GM12873 (cell line): Measurements from ENCODE around the gene CDK4.

Experiments
- TF ChIP-seq, protein P1 (sequence below): IDR thresholded peaks from 2 replicates; pipeline ENCODE4 v1.5.1; 2012; ENCODE audit warnings: low read depth, mild to moderate bottlenecking, moderate library complexity, low read length, control low read depth; ENCODE audit not compliant: insufficient read depth; ENCODE audit errors: missing control alignments

CDK4 gene

GRCh38 chr12:57751788-57752667 is at the start of gene CDK4:
TSS of gene CDK4 (minus strand) at chr12:57752310. CDS start at chr12:57751717, 593 bp downstream.
- TF ChIP-seq, protein P1, sequence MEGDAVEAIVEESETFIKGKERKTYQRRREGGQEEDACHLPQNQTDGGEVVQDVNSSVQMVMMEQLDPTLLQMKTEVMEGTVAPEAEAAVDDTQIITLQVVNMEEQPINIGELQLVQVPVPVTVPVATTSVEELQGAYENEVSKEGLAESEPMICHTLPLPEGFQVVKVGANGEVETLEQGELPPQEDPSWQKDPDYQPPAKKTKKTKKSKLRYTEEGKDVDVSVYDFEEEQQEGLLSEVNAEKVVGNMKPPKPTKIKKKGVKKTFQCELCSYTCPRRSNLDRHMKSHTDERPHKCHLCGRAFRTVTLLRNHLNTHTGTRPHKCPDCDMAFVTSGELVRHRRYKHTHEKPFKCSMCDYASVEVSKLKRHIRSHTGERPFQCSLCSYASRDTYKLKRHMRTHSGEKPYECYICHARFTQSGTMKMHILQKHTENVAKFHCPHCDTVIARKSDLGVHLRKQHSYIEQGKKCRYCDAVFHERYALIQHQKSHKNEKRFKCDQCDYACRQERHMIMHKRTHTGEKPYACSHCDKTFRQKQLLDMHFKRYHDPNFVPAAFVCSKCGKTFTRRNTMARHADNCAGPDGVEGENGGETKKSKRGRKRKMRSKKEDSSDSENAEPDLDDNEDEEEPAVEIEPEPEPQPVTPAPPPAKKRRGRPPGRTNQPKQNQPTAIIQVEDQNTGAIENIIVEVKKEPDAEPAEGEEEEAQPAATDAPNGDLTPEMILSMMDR: no peak

DNA sequence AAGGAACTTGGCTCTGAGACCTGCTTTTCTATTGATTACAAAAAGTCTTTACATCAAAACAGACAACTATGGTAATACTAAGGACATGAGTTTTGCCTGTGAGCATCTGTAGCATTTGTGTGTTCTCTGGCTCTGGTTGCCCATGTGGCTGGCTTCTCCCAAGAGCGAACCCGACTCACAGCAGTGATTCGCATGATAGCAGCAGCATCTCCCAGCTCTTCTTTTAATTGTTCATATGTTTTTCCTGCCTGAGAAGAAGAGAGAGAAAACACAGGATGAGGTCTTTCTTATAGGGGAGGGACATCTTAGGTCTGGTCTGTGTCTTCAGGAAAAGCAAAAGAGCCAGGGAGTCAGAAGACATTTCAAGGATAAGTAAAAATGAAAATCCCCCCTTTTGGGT is 48.9 kb upstream of the CDK4 start:
- TF ChIP-seq, protein P1: no peak

GRCh38 chr12:57797933-57798332 is 45.8 kb upstream of the CDK4 start:
- TF ChIP-seq, protein P1: no peak

DNA sequence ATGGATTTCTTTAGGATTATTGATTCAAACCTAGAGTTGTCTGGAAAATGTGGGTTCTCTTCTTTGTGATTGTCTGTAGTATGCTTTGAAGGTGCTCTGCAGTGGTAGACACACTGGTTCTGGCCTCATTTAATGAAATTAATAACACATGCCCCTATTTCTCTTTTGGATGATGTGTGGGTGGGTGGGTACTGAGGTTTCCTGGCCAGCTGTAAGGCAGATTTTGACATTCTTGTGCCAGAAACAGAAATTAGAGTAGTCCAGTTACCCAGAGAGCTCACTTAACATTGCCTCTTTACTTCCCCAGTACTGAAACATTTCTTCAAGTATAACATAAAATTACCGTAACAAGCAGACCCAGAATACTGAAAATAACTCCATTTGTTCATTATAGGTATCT is 44.9 kb upstream of the CDK4 start:
- TF ChIP-seq, protein P1: no peak

- TF ChIP-seq, protein P1: no peak
These were observed 43.2 kb upstream of the CDK4 start for GRCh38 chr12:57795354-57795753.

DNA sequence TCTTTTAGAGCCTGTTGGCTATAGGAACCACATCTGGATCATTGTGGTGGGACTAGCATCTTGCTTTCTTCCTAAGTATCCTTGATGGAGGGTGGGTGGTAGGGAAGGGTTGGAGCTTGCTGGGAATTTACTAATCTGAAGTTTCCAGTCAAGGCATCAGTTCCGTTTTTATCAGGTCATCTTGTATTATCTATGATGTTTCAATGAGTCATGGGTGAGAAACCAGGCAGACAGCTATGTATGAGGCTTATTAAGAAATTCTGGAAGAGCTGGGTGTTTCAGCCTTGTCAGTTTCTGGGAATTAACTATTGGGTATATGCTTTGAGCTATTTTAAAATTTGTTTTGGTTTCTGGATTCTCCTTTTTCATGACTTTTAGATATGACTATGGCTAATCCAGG is 41.8 kb upstream of the CDK4 start:
- TF ChIP-seq, protein P1: no peak

DNA sequence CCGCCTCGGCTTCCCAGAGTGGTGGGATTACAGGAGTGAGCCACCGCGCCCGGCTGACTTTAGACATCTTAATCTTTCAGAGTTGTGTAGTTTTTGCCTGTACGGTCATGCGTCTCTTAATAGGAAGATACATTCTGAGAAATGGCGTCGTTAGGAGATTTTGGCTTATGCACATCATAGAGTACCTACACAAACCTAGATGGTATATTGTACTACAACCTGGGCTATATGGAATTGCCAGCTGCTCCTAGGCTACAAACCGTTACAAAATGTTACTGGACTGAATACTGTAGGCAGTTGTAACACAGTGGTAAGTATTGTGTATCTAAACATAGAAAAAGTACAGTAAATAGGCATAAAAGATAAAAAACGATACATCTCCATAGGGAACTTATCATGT is 31.8 kb upstream of the CDK4 start:
- TF ChIP-seq, protein P1: no peak
